ENCODE data around the gene CEP170B. TPM values are rescaled to one million over a fixed set of nuclear protein-coding genes. Genes with fewer than 3 reads are reported as not detected.
A peak's percentile ranks its signal among the peaks of the same experiment; 100 is the strongest.

CEP170B gene
- total and polyA plus RNA-seq, 2 donors (not counting 3 experiments of a cell fraction or from before 2014, with no cell fraction given): 13.9 to 38.6 TPM

DNA sequence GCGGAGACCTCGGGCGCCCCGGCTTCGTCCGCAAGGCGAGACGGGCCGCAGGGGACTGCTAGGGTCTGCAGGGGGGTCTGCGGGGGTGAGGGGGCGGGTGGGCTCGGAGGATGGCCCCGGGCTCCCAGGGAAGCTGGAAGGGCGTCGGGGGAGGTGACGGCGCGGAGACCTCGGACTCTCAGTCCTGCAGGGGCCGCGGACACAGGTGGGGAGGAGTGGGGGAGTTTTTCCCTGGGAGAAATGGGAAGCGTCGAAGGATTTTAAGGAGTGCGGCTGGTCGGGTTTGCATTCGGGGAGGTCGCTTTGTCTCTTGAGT lies 38.2 kb upstream of the CEP170B start:
- ChIA-PET CTCF (interaction anchor here (0.6 to 3.9 kb wide), 16 partner anchors 13 to 263 kb away, joined by 3 to 117 read pairs (median 3); partner anchors contain the start of genes CEP170B, SIVA1 and ZBTB42), POLR2A (no interaction called here)
- no peak overlapping the region for H3K27ac ChIP-seq (ENCODE audit: insufficient read depth, low read depth, low read length)
- H3K36me3 ChIP-seq (ENCODE audit: control insufficient read depth in 2 of 2, extremely low read depth in 1 of 2, insufficient read depth in 2 of 2, low read length in 2 of 2): no peaks in the 10 kb centered on the region
- no peak overlapping the region for H3K9ac ChIP-seq (replicated peaks; ENCODE audit: extremely low read depth, insufficient read depth, low read length)
- intact Hi-C loops (cut with micrococcal nuclease) (loop anchor here (1.0 to 5.0 kb wide), 4 partner anchors 32 to 75 kb away; partner anchors contain the start of genes AKT1, CEP170B and SIVA1), dilution Hi-C loops (cut with MboI; ENCODE audit: extremely low pct_ligation_motif_present, low sequenced_read_pairs) (no loop called here)
- H3K4me2 ChIP-seq (ENCODE audit: insufficient read depth, low read length): peak overlapping the region; percentile 7
- DNase-seq (ENCODE audit: low read depth, low spot score) (no peak), FAIRE-seq (no peak)
- TF ChIP-seq POLR2A (IDR thresholded peaks at IDR 0.05; ENCODE audit: low read depth, low read length) (no peak), EZH2 (IDR thresholded peaks at IDR 0.05; ENCODE audit: borderline replicate concordance, low read depth, low read length, severe bottlenecking) (no peak), FOS (IDR thresholded peaks at IDR 0.05; ENCODE audit: borderline replicate concordance, insufficient read depth, low read length) (no peak), JUN (IDR thresholded peaks at IDR 0.05; ENCODE audit: borderline replicate concordance, insufficient read depth, insufficient read length, low read depth) (no peak), CTCF (IDR thresholded peaks at IDR 0.05; ENCODE audit: extremely low read depth in 1 of 2, insufficient read depth in 1 of 2, low read depth in 1 of 2, low read length in 2 of 2) (no peak), MYC (IDR thresholded peaks at IDR 0.05; ENCODE audit: low read depth, low read length) (no peak), GATA2 (IDR thresholded peaks at IDR 0.05; ENCODE audit: insufficient read depth, insufficient read length, low read depth, low read length) (no peak)
- no peaks in the 10 kb centered on the region for H3K27me3 ChIP-seq (ENCODE audit: control insufficient read depth in 2 of 2, insufficient read depth in 2 of 2, low read length in 2 of 2)
- H3K4me1 ChIP-seq (ENCODE audit: control insufficient read depth, extremely low read depth, insufficient read depth, low read length): peaks cover 10% of the 10 kb centered on the region
- H2AFZ ChIP-seq (ENCODE audit: low read depth, low read length): peak overlapping the region; percentile 1
- BruUV-seq (replicated peaks): no TSS peak
- no peaks in the 10 kb centered on the region for H3K9me1 ChIP-seq (replicated peaks; ENCODE audit: control insufficient read depth, extremely low read depth, insufficient read depth, low read length)
- H3K79me2 ChIP-seq (ENCODE audit: control insufficient read depth, insufficient read depth, low read length): no peaks in the 10 kb centered on the region
- H3K4me3 ChIP-seq (replicated peaks in 1 of 3; ENCODE audit: insufficient read depth in 1 of 3, low read depth in 1 of 3, low read length in 3 of 3): peak overlapping the region in 1 of 3 experiments; percentile 39
- H4K20me1 ChIP-seq (replicated peaks; ENCODE audit: control insufficient read depth, extremely low read depth, insufficient read depth, low read length): no peaks in the 10 kb centered on the region
- H3K9me3 ChIP-seq (replicated peaks; ENCODE audit: control insufficient read depth, insufficient read depth, low read length): no peaks in the 10 kb centered on the region
